AG09319 (cell line): Measurements from ENCODE around the gene GPR42.
"Not testable (repeated sequence)": the region's sequence is repeated elsewhere in the genome, so short reads cannot be mapped to it uniquely, and the experiment has no call there.

Experiments used
- DNase-seq: peaks from one replicate; pipeline ENCODE4 v3.0.0-alpha.2; 2010; ENCODE audit warnings: low read depth; ENCODE audit errors: extremely low read depth
- TF ChIP-seq, protein P1 (sequence below): IDR thresholded peaks from 2 replicates; pipeline ENCODE4 v1.5.1; 2011; ENCODE audit warnings: low read depth, mild to moderate bottlenecking, inconsistent platforms, low read length, moderate library complexity

Gene GPR42

DNA sequence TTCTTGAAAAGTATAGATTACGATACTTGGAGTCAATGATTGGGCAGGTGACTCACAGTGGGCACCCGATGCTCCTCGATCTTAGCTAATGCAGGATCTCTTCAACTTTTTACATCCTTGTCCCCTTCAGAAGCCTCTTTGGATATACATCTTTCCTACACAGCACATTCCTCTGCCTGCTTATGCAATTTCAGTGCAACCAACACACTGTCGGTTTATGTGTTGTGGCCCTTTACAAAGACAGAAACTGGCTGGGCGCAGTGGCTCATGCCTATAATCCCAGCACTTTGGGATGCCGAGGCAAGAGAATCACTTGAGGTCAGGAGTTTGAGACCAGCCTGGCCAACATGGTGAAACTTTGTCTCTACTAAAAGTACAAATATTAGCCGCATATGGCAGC, 2.6 kb downstream of the GPR42 start:
- DNase-seq = no peak
- TF ChIP-seq, protein P1, sequence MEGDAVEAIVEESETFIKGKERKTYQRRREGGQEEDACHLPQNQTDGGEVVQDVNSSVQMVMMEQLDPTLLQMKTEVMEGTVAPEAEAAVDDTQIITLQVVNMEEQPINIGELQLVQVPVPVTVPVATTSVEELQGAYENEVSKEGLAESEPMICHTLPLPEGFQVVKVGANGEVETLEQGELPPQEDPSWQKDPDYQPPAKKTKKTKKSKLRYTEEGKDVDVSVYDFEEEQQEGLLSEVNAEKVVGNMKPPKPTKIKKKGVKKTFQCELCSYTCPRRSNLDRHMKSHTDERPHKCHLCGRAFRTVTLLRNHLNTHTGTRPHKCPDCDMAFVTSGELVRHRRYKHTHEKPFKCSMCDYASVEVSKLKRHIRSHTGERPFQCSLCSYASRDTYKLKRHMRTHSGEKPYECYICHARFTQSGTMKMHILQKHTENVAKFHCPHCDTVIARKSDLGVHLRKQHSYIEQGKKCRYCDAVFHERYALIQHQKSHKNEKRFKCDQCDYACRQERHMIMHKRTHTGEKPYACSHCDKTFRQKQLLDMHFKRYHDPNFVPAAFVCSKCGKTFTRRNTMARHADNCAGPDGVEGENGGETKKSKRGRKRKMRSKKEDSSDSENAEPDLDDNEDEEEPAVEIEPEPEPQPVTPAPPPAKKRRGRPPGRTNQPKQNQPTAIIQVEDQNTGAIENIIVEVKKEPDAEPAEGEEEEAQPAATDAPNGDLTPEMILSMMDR = no peak

DNA sequence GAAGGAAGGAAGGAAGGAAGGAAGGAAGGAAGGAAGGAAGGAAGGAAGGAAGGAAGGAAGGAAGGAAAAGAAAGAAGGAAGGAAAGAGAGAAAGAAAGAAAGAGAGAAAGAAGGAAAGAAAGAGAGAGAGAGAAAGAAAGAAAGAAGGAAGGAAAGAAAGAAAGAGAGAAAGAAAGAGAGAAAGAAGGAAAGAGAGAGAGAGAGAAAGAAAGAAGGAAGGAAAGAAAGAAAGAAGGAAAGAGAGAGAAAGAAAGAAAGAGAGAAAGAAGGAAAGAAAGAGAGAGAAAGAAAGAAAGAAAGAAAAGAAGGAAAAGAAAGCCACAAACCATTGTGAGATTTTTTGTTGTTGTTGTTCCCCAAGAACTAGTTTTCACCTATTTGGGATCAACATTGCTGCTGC, 3.2 kb downstream of the GPR42 start:
- not testable (repeated sequence) for DNase-seq

DNA sequence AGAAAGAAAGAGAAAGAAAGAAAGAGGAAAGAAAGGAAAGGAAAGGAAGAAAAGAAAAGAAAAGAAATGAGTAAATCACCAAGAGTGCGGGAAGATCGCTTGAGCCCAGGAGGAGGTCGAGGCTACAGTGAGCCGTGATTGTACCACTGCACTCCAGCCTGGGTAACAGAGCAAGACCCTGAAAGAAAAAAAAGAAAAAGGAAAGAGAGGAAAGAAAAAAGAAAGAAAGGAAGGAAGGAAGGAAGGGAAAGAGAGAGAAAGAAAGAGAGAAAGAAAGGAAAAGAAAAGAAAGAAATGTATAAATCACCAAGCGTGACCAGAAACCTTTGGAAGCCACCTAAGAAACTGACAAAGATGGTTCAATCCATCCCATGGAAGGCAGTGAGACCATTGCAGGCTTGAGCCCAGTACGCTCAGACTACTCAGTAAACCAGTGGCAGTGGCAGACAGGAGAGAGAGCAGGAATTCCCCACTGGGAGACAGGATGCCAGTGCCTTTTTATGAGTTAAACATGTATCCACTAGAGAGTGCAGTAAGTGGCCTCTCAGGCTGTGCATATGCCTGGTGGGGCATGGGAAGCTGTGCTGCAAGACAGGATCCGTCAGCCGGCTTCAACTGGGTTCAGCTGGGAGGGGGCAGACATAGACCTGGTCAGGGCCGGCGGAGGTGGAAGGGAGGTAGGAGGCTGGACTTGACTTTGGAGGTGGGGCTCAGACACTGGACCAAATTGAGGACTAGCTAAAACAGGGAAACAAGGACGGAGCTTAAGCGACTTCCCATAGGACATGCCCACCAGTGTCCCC, 4.8 kb downstream of the GPR42 start:
- TF ChIP-seq, protein P1 = no peak
- no peak for DNase-seq

DNA sequence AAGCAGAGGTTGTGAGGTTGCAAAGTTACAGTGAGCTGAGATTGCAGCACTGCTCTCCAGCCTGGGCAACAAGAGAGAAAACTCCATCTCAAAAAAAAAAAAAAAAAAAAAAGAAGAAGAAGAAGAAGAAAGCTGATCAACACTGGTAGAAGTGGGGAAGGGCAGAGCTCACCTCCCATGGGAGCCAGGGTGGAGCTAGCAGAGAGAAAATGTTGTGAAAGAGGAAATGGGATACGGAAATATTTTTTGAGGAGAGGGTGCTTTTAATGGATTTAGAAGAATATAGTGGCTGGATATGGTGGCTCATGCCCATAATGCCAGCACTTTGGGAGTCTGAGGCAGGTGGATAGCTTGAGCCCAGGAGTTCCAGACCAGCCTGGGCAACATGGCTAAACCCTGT, 6.8 kb downstream of the GPR42 start:
- TF ChIP-seq, protein P1 = no peak

DNA sequence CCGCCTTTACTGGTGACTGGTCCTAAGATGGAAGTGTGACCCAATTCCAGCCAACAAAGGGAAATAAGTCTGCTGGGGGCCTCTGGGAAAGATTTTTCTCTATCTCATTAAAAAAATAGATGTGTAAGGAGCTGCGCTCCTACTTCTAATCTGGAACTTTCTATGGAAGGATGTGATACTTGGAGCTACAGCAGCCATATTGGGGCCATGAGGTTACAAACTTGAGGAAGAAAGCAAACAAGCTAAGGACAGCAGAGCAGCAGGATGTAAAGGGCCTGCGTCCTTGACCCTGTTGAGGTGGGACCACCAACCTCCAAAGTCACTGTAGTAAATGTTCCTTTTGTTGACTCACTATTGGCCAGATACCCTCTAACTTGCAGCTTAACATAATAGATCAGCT, 7.5 kb downstream of the GPR42 start:
- TF ChIP-seq, protein P1 = no peak
- no peak for DNase-seq

More for the DNA sequence above, 6.8 kb downstream of the GPR42 start:
- no peak for DNase-seq

DNA sequence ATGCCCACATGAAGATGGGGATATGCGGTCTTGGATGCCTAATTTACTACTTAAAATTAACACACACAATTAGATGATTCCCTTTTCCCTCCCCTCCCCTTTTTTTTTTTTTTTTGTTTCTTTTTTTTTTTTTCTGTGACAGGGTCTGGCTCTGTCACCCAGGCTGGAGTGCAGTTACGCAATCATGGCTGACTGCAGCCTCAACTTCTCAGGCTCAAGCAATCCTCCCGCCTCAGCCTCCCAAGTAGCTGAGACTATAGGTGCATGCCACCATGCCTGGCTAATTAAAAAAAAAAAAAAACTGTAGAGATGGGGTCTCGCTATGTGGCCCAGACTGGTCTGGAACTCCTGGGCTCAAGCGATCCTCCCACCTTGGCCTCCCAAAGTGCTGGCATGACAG, 8.7 kb downstream of the GPR42 start:
- DNase-seq = not testable (repeated sequence)

DNA sequence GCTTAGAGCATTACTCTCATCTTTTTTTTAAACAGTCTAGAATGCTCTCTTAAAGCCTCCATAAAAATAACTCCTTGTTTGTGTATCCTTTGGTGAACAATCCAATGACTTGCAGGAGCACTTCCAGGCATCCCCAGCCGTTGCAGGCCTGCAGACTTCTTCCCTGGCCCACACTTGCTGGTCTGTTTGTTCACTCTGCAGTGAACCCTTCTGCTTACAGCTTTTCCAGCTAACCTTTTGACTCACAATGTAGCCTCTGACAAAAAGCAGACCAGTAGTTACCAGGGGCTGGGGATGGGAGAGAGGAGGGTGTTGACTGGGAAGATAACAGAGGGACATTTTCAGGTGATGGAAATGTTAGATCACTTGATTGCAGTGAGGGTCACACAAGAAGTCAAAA, 9.1 kb downstream of the GPR42 start:
- TF ChIP-seq, protein P1 = no peak
- DNase-seq = no peak

DNA sequence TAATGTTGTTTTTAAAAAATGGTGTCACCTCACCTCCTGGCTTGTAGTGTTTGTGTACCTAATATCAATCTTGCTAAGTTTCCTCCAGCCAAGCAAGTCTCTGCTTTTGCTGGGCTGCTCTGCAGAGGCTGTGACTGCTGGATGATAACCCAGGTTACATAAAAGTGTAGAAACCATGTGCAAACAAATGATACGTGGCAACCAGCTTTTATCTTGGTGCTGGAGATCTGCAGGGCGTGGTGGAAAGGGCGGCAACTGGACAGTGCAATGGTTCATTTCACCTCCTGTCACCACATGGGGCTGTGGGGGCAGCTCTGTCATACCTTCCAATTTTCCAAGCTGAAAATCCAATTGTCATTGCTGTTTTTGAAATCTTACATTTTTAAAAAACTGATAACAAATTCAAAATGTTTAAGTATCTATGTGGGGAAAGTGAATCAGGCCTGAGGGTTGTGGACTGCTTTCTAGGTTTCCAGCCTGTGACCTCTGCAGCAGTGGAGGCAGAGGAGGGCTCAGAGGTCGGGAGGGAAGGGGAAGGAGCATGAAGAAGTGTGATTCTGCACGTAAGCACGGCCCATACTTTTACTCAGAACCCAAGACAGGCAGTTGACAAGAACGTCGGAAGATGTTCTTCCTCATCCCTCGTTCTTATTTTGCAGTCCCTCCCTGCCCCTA, 9.7 kb downstream of the GPR42 start:
- TF ChIP-seq, protein P1 = no peak
- DNase-seq = no peak
